Naive thymus-derived CD4-positive, alpha-beta T cell (primary cell): ENCODE data around the gene FGFR1OP2. TPM values are rescaled to one million over a fixed set of nuclear protein-coding genes. Genes with fewer than 3 reads are reported as not detected.
A peak's percentile ranks its signal among the peaks of the same experiment; 100 is the strongest.

ENCODE experiments used
- ATAC-seq: fragments of 150-1000 bp; cut with Tn5 transposase; 2 replicates; pipeline ENCODE4 v1.10.0; 2021; ENCODE audit warnings: mild to moderate bottlenecking, moderate library complexity
- CTCF ChIA-PET: fragments of 350-600 bp; sonication (Branson Sonifier 250); formaldehyde crosslinking; loops from one replicate; lab custom pipeline; 2021; ENCODE audit warnings: antibody characterized with exemption; lab: Charles Lee
- POLR2A ChIA-PET: fragments of 350-600 bp; sonication (Branson Sonifier 250); formaldehyde crosslinking; loops from one replicate; lab custom pipeline; 2021; ENCODE audit warnings: antibody characterized with exemption, inconsistent platforms; lab: Charles Lee
- DNase-seq, 9 donors: peaks; one replicate each; pipeline versions ENCODE4 v3.0.0 to v3.0.0-alpha.2; 2020 to 2022; ENCODE audit warnings: mixed read lengths in 1 of 9
- H3K27ac ChIP-seq: one replicate; pipeline ENCODE4 v1.7.0; 2013; ENCODE audit warnings: mild to moderate bottlenecking, low read depth, low read length, moderate library complexity
- H3K27me3 ChIP-seq, 2 donors: one replicate each; pipeline ENCODE4 v1.7.0; 2013; ENCODE audit warnings: low read length in 2 of 2, mild to moderate bottlenecking in 2 of 2, moderate library complexity in 2 of 2; ENCODE audit not compliant: control insufficient read depth in 2 of 2, insufficient read depth in 2 of 2
- H3K36me3 ChIP-seq, 3 experiments: 1 replicate in 2 of 3; 2 replicates in 1 of 3; pipeline ENCODE4 v1.7.0; 2013; ENCODE audit warnings: low read length in 3 of 3, mild to moderate bottlenecking in 3 of 3, moderate library complexity in 1 of 3; ENCODE audit not compliant: insufficient read depth in 3 of 3, control insufficient read depth in 2 of 3
- H3K4me1 ChIP-seq, 2 donors: one replicate each; pipeline ENCODE4 v1.7.0; 2013; ENCODE audit warnings: low read length in 2 of 2, mild to moderate bottlenecking in 2 of 2, moderate library complexity in 1 of 2; ENCODE audit not compliant: control insufficient read depth in 2 of 2, insufficient read depth in 2 of 2
- H3K4me3 ChIP-seq: 2 replicates; pipeline ENCODE4 v1.7.0; 2013; ENCODE audit warnings: mild to moderate bottlenecking, low read length
- H3K9me3 ChIP-seq, 3 experiments: 1 replicate in 2 of 3; 2 replicates in 1 of 3; pipeline ENCODE4 v1.7.0; 2013; ENCODE audit warnings: low read length in 3 of 3; ENCODE audit not compliant: control insufficient read depth in 2 of 3
- H3K27ac Mint-ChIP-seq, 9 donors: one replicate each; pipeline ENCODE4 v1.8.0; 2020 to 2022; ENCODE audit warnings: mixed read lengths in 9 of 9, mild to moderate bottlenecking in 8 of 9, moderate library complexity in 5 of 9, inconsistent platforms in 2 of 9
- H3K27me3 Mint-ChIP-seq, 5 donors: one replicate each; pipeline ENCODE4 v1.8.0; 2021 to 2022; ENCODE audit warnings: mixed read lengths in 5 of 5, mild to moderate bottlenecking in 1 of 5
- H3K36me3 Mint-ChIP-seq, 5 donors: one replicate each; pipeline ENCODE4 v1.8.0; 2020 to 2022; ENCODE audit warnings: mixed read lengths in 5 of 5, mild to moderate bottlenecking in 3 of 5, inconsistent platforms in 1 of 5
- H3K4me1 Mint-ChIP-seq, 7 donors: one replicate each; pipeline ENCODE4 v1.8.0; 2020 to 2022; ENCODE audit warnings: mixed read lengths in 7 of 7, mild to moderate bottlenecking in 3 of 7, inconsistent platforms in 1 of 7
- H3K4me3 Mint-ChIP-seq, 10 donors: one replicate each; pipeline ENCODE4 v1.8.0; 2020 to 2022; ENCODE audit warnings: mild to moderate bottlenecking in 10 of 10, mixed read lengths in 10 of 10, moderate library complexity in 6 of 10, inconsistent platforms in 2 of 10
- H3K9me3 Mint-ChIP-seq, 11 donors: one replicate each; pipeline ENCODE4 v1.8.0; 2020 to 2022; ENCODE audit warnings: mixed read lengths in 11 of 11, mild to moderate bottlenecking in 4 of 11, inconsistent platforms in 1 of 11, moderate library complexity in 1 of 11
- intact Hi-C, 2 donors: fragments of 100-400 bp; cut with micrococcal nuclease; formaldehyde crosslinking; loops; one replicate each; pipeline ENCODE4 v1.15.1; 2023
- polyA plus RNA-seq, 2 donors: library from polyadenylated mRNA; unstranded; fragments of 300-500 nt; fragmentation: Illumina TruSeq; gene quantifications; one replicate each; pipeline ENCODE4 v1.2.3, GENCODE V29; 2021
- total RNA-seq, 6 experiments: library from RNA in 5 of 6; stranded (reverse) in 5 of 6; gene quantifications; 1 replicate in 5 of 6; 2 replicates in 1 of 6; pipeline ENCODE4 v1.2.3 and lab custom pipeline; 2021 to 2026

The FGFR1OP2 gene
- total and polyA plus RNA-seq, 7 experiments from 2014 or later = 35.6 to 90.3 (median 79.4) TPM

- CTCF ChIA-PET = interaction anchor here (0.6 to 0.7 kb wide), 2 partner anchors 309 to 321 kb away, joined by 3 to 4 read pairs; no protein-coding TSS in a partner anchor
- Mint-ChIP-seq H3K27me3 (no peaks in the 10 kb centered on the region), H3K4me3 (peak overlapping the region in 2 of 10 donors; percentile 6 to 39), H3K36me3 (peaks cover 0 to 16% (median 13%) of the 10 kb centered on the region in 5 donors), H3K27ac (peak overlapping the region in 2 of 9 donors; percentile 7 to 35), H3K9me3 (no peaks in the 10 kb centered on the region), H3K4me1 (peaks cover 29 to 69% (median 50%) of the 10 kb centered on the region in 7 donors)
- Histone ChIP-seq H3K36me3 (no peaks in the 10 kb centered on the region), H3K4me3 (no peak overlapping the region), H3K9me3 (no peaks in the 10 kb centered on the region), H3K4me1 (peaks cover 17 to 18% of the 10 kb centered on the region in 2 donors), H3K27me3 (no peaks in the 10 kb centered on the region), H3K27ac (no peak overlapping the region)
- POLR2A ChIA-PET = interaction anchor here (1.4 to 1.5 kb wide), 2 partner anchors 12 to 14 kb away, joined by 3 to 5 read pairs; partner anchors contain the start of gene MED21
- intact Hi-C loops = loop anchor here in 1 of 2 donors (10.0 kb wide), 1 partner anchor 895 kb away; no protein-coding TSS in a partner anchor
- ATAC-seq (no peak), DNase-seq (no peak)
These were observed 71.6 kb downstream of the FGFR1OP2 start for GRCh38 chr12:27009881-27010301.

GRCh38 chr12:27012239-27012981 lies 74.1 kb downstream of the FGFR1OP2 start:
- Mint-ChIP-seq H3K9me3 (no peaks in the 10 kb centered on the region), H3K36me3 (peaks cover 0 to 16% (median 10%) of the 10 kb centered on the region in 5 donors), H3K27me3 (no peaks in the 10 kb centered on the region), H3K4me1 (peaks cover 29 to 71% (median 55%) of the 10 kb centered on the region in 7 donors), H3K27ac (peak overlapping the region in 3 of 9 donors; percentile 7 to 69 (median 26)), H3K4me3 (peak overlapping the region; percentile 51 to 97 (median 91))
- ChIA-PET POLR2A (interaction anchor here (0.7 to 3.8 kb wide), 5 partner anchors 11 to 902 kb away, joined by 3 to 34 read pairs (median 3); partner anchors contain the start of gene MED21), CTCF (no interaction called here)
- Histone ChIP-seq H3K4me3 (no peak overlapping the region), H3K27me3 (no peaks in the 10 kb centered on the region), H3K9me3 (no peaks in the 10 kb centered on the region), H3K4me1 (peaks cover 24 to 29% of the 10 kb centered on the region in 2 donors), H3K36me3 (no peaks in the 10 kb centered on the region), H3K27ac (no peak overlapping the region)
- intact Hi-C loops = loop anchor here in 1 of 2 donors (10.0 kb wide), 1 partner anchor 898 kb away; no protein-coding TSS in a partner anchor
- ATAC-seq = no peak
- DNase-seq = no peak

GRCh38 chr12:27012982-27013255 lies 74.6 kb downstream of the FGFR1OP2 start:
- Mint-ChIP-seq H3K4me1 (peaks cover 29 to 67% (median 55%) of the 10 kb centered on the region in 7 donors), H3K4me3 (peak overlapping the region; percentile 80 to 97 (median 94)), H3K27ac (peak overlapping the region in 5 of 9 donors; percentile 19 to 96 (median 25)), H3K36me3 (peaks cover 0 to 16% (median 10%) of the 10 kb centered on the region in 5 donors), H3K27me3 (no peaks in the 10 kb centered on the region), H3K9me3 (no peaks in the 10 kb centered on the region)
- Histone ChIP-seq H3K4me1 (peaks cover 24 to 29% of the 10 kb centered on the region in 2 donors), H3K9me3 (no peaks in the 10 kb centered on the region), H3K36me3 (no peaks in the 10 kb centered on the region), H3K27me3 (no peaks in the 10 kb centered on the region), H3K27ac (peak overlapping the region; percentile 84), H3K4me3 (peak overlapping the region; percentile 92)
- ChIA-PET POLR2A (interaction anchor here (0.7 to 4.7 kb wide), 8 partner anchors 9 to 902 kb away, joined by 3 to 34 read pairs (median 4); partner anchors contain the start of genes ITPR2 and MED21), CTCF (interaction anchor here (0.8 to 1.6 kb wide), 3 partner anchors 10 to 294 kb away, joined by 3 to 6 read pairs (median 3); no protein-coding TSS in a partner anchor)
- intact Hi-C loops = loop anchor here in 1 of 2 donors (10.0 kb wide), 1 partner anchor 898 kb away; no protein-coding TSS in a partner anchor
- DNase-seq = no peak
- no peak for ATAC-seq

GRCh38 chr12:27013611-27014084 lies 75.4 kb downstream of the FGFR1OP2 start:
- ChIA-PET CTCF (interaction anchor here (0.6 to 2.9 kb wide), 8 partner anchors 11 to 521 kb away, joined by 3 to 17 read pairs (median 4); partner anchors contain the start of gene ITPR2), POLR2A (interaction anchor here (0.6 to 4.7 kb wide), 16 partner anchors 10 to 1765 kb away, joined by 3 to 34 read pairs (median 3); partner anchors contain the start of genes ITPR2, MED21 and STK38L)
- Mint-ChIP-seq H3K4me3 (peak overlapping the region; percentile 80 to 97 (median 94)), H3K27me3 (no peaks in the 10 kb centered on the region), H3K36me3 (peaks cover 0 to 16% (median 10%) of the 10 kb centered on the region in 5 donors), H3K4me1 (peaks cover 24 to 60% (median 53%) of the 10 kb centered on the region in 7 donors), H3K9me3 (no peaks in the 10 kb centered on the region), H3K27ac (peak overlapping the region; percentile 88 to 97 (median 96))
- Histone ChIP-seq H3K36me3 (no peaks in the 10 kb centered on the region), H3K27ac (peak overlapping the region; percentile 84), H3K4me1 (peaks cover 24 to 29% of the 10 kb centered on the region in 2 donors), H3K27me3 (no peaks in the 10 kb centered on the region), H3K9me3 (no peaks in the 10 kb centered on the region), H3K4me3 (peak overlapping the region; percentile 92)
- ATAC-seq (peak; percentile 0), DNase-seq (no peak)
- intact Hi-C loops = loop anchor here (1.0 to 10.0 kb wide), 16 partner anchors 9 to 1961 kb away; partner anchors contain the start of genes FGFR1OP2 (in 2 of the 2), ITPR2 (in 2 of the 2), MED21 (in 2 of the 2) and MRPS35 (in 2 of the 2)

GRCh38 chr12:27014085-27014858 lies 76.0 kb downstream of the FGFR1OP2 start, which contains the start of gene TM7SF3:
Gene TM7SF3, minus strand, starts transcription at chr12:27014384. Its CDS starts 216 bp downstream, at chr12:27014168.
- Mint-ChIP-seq H3K4me1 (peaks cover 22 to 60% (median 51%) of the 10 kb centered on the region in 7 donors), H3K36me3 (peaks cover 0 to 16% (median 10%) of the 10 kb centered on the region in 5 donors), H3K27me3 (no peaks in the 10 kb centered on the region), H3K9me3 (no peaks in the 10 kb centered on the region), H3K4me3 (peak within 1 kb of the TSS; percentile 80 to 97 (median 94)), H3K27ac (peak within 1 kb of the TSS; percentile 88 to 97 (median 96))
- Histone ChIP-seq H3K36me3 (no peaks in the 10 kb centered on the region), H3K9me3 (no peaks in the 10 kb centered on the region), H3K27ac (peak within 1 kb of the TSS; percentile 84), H3K4me3 (peak within 1 kb of the TSS; percentile 92), H3K4me1 (peaks cover 24 to 29% of the 10 kb centered on the region in 2 donors), H3K27me3 (no peaks in the 10 kb centered on the region)
- peak; percentile 96 to 98 (median 97) for DNase-seq
- ChIA-PET POLR2A (interaction anchor here (0.6 to 4.7 kb wide), 13 partner anchors 9 to 1766 kb away, joined by 3 to 34 read pairs (median 3); partner anchors contain the start of genes ITPR2, MED21 and STK38L), CTCF (interaction anchor here (0.6 to 3.0 kb wide), 11 partner anchors 10 to 521 kb away, joined by 3 to 22 read pairs (median 4); partner anchors contain the start of gene ITPR2)
- intact Hi-C loops = loop anchor here (1.0 to 10.0 kb wide), 16 partner anchors 8 to 1962 kb away; partner anchors contain the start of genes FGFR1OP2 (in 2 of the 2), ITPR2 (in 2 of the 2), MED21 (in 2 of the 2) and MRPS35 (in 2 of the 2)
- peak; percentile 95 for ATAC-seq
